KMS-11 (cell line): ENCODE measurements around the gene TMF1.
A peak's percentile ranks its signal among the peaks of the same experiment; 100 is the strongest.

Experiments used
- H2AFZ ChIP-seq: fragments of 200-600 bp; sonication (generic); 2 replicates; pipeline ENCODE4 v1.6.1; 2016; ENCODE audit warnings: antibody characterized with exemption, mixed run types, low read depth
- H3K27ac ChIP-seq: fragments of 200-600 bp; sonication (generic); 2 replicates; pipeline ENCODE4 v1.6.1; 2016; ENCODE audit warnings: mild to moderate bottlenecking, mixed run types
- H3K27me3 ChIP-seq: fragments of 200-600 bp; sonication (generic); 2 replicates; pipeline ENCODE4 v1.6.1; 2017; ENCODE audit warnings: mild to moderate bottlenecking, low read depth, mixed run types, moderate library complexity; ENCODE audit not compliant: insufficient read depth
- H3K36me3 ChIP-seq: fragments of 200-600 bp; sonication (generic); 2 replicates; pipeline ENCODE4 v1.6.1; 2017; ENCODE audit warnings: mild to moderate bottlenecking, mixed run types; ENCODE audit not compliant: insufficient read depth
- H3K4me1 ChIP-seq: fragments of 200-600 bp; sonication (generic); 2 replicates; pipeline ENCODE4 v1.6.1; 2016; ENCODE audit warnings: mild to moderate bottlenecking, low read depth, mixed run types; ENCODE audit not compliant: poor library complexity, severe bottlenecking
- H3K4me2 ChIP-seq: fragments of 200-600 bp; sonication (generic); 2 replicates; pipeline ENCODE4 v1.7.0; 2016; ENCODE audit warnings: mild to moderate bottlenecking, mixed run types
- H3K4me3 ChIP-seq: fragments of 200-600 bp; sonication (generic); IDR thresholded peaks from 2 replicates; pipeline ENCODE4 v1.6.1; 2017; ENCODE audit warnings: low read depth, low read length, mixed read lengths; ENCODE audit not compliant: insufficient read depth
- H3K79me2 ChIP-seq: fragments of 200-600 bp; sonication (generic); 2 replicates; pipeline ENCODE4 v1.6.1; 2016; ENCODE audit warnings: low read depth, mixed run types; ENCODE audit not compliant: insufficient read depth
- H3K9ac ChIP-seq: fragments of 200-600 bp; sonication (generic); 2 replicates; pipeline ENCODE4 v1.6.1; 2016; ENCODE audit warnings: mild to moderate bottlenecking, mixed run types
- H4K20me1 ChIP-seq: fragments of 200-600 bp; sonication (generic); 2 replicates; pipeline ENCODE4 v1.6.1; 2016; ENCODE audit warnings: mild to moderate bottlenecking, mixed run types; ENCODE audit not compliant: insufficient read depth
- CTCF ChIP-seq: fragments of 200-600 bp; sonication (generic); conservative IDR thresholded peaks from 2 replicates; pipeline ENCODE4 v1.6.1; 2017; ENCODE audit warnings: low read depth, mild to moderate bottlenecking, antibody characterized with exemption, low read length, moderate library complexity, mixed read lengths

Gene TMF1

GRCh38 chr3:69020857-69021256 is 31.3 kb downstream of the TMF1 start:
- H2AFZ ChIP-seq = no peak overlapping the region
- no peaks in the 10 kb centered on the region for H4K20me1 ChIP-seq
- no peak overlapping the region for H3K4me3 ChIP-seq
- no peaks in the 10 kb centered on the region for H3K79me2 ChIP-seq
- H3K4me2 ChIP-seq = peak overlapping the region; percentile 31
- no peak overlapping the region for H3K27ac ChIP-seq
- H3K27me3 ChIP-seq = no peaks in the 10 kb centered on the region
- peaks cover 16% of the 10 kb centered on the region for H3K4me1 ChIP-seq
- no peak for TF ChIP-seq CTCF
- no peak overlapping the region for H3K9ac ChIP-seq
- H3K36me3 ChIP-seq = no peaks in the 10 kb centered on the region

- Histone ChIP-seq H4K20me1 (no peaks in the 10 kb centered on the region), H3K4me1 (peaks cover 16% of the 10 kb centered on the region), H3K4me3 (no peak overlapping the region), H3K79me2 (no peaks in the 10 kb centered on the region), H2AFZ (no peak overlapping the region), H3K27ac (no peak overlapping the region), H3K36me3 (no peaks in the 10 kb centered on the region), H3K9ac (no peak overlapping the region), H3K4me2 (peak overlapping the region; percentile 31), H3K27me3 (no peaks in the 10 kb centered on the region)
- no peak; the same call in 1 of the 2 replicates for TF ChIP-seq CTCF
Measured at GRCh38 chr3:69020424-69020823, 31.7 kb downstream of the TMF1 start.

GRCh38 chr3:69016901-69017300 is 35.2 kb downstream of the TMF1 start:
- Histone ChIP-seq H3K4me1 (peaks cover 26% of the 10 kb centered on the region), H3K4me2 (no peak overlapping the region), H3K36me3 (no peaks in the 10 kb centered on the region), H3K27ac (no peak overlapping the region), H2AFZ (no peak overlapping the region), H3K4me3 (no peak overlapping the region), H3K9ac (no peak overlapping the region), H3K79me2 (no peaks in the 10 kb centered on the region), H4K20me1 (no peaks in the 10 kb centered on the region), H3K27me3 (no peaks in the 10 kb centered on the region)
- no peak for TF ChIP-seq CTCF

- Histone ChIP-seq H3K4me3 (no peak overlapping the region), H3K27me3 (no peaks in the 10 kb centered on the region), H3K36me3 (no peaks in the 10 kb centered on the region), H3K79me2 (no peaks in the 10 kb centered on the region), H3K9ac (no peak overlapping the region), H3K27ac (no peak overlapping the region), H3K4me1 (peaks cover 21% of the 10 kb centered on the region), H2AFZ (no peak overlapping the region), H3K4me2 (no peak overlapping the region), H4K20me1 (no peaks in the 10 kb centered on the region)
- no peak for TF ChIP-seq CTCF
Measured at GRCh38 chr3:69016102-69016501, 36.0 kb downstream of the TMF1 start.
